TTC549 (cell line): ENCODE results near the gene DUSP8.

ENCODE experiments used
- FAIRE-seq: peaks from 2 replicates; lab custom pipeline; 2012; peaks lifted over from hg19 to GRCh38; lab: Jason Lieb, UNC

Gene DUSP8

DNA sequence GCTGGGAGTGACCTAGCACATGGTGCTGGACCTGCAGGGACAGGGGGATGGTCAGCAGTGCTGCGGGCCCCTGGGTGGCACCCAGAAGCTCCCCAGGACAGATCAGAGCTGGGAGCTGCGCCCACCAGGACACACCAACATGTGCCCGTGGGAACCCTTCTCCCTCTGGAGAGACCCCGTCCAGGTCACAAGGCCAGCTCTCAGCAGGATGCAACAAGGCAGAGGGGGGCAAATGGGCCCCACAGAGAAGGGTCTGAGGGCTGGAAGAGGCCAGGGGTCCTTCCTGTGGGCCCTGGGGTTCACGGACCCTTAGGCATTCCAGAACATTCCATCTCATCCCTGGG lies 6.2 kb downstream of the DUSP8 start:
- FAIRE-seq, result no peak

DNA sequence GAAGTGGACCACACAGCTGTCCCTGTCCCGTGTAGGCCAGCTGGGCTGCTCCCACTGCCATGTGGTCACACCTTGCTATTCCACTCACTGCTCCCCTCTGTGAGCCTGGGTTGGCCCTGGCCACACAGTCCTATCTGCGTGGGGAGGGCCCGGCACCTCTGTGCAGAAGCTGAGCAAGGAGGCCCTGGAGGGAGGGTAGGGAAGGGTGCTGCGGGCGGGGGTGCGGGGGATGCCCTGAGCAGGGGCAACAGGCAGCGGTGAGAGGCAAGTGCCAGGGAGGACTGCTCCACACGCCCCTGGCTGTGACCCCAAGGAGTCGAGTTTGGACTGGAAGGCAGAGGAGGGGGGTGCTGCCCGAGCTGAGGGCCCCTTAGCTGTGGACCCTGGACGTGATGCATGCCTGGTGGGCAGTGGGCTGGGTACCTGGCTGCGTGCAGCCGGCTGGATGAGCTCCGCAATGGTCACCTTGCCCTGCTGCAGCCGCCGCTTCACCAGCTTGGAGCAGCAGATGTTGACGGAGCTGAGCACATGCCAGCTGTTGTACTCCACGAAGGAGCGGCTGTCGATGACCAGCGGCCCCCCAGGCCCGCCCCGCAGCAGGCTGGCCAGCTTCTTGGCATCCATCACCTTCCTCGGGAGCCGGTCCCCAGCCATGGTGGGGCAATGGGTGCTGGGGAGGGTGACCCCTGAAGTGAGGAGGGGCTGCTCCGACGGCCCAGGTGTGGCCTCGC lies 6.7 kb downstream of the DUSP8 start:
- no peak for FAIRE-seq

DNA sequence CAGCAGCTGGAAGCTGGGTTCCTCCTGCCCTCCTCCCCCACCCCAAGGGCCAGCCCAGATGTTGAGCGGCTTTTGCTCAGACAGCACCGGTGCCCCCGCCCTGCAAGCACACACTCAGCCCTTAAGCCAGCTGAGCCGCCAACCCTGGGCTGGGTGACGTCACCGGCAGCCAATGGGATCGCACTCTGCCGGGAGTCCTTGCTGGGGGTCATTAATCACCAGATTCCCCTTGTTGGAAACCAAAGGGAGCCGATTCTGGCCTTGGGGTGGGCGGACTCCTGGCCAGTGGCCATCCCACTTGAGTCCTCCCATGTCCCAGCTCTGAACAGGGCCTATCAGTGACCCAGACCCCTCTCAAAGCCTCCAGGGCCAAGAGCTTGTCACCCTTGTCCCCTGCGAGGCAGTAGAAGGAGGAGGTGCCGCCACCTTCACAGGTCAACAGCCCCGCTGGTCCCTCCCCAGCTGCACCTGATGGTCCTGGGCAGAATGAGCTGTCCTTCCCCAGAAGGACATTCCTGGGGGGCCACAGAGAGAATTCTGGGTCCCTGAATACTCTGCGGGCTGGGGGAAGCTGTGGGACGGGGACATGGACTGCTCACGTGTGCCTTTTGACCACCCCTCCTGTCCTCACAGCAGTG lies 7.4 kb downstream of the DUSP8 start:
- no peak for FAIRE-seq

DNA sequence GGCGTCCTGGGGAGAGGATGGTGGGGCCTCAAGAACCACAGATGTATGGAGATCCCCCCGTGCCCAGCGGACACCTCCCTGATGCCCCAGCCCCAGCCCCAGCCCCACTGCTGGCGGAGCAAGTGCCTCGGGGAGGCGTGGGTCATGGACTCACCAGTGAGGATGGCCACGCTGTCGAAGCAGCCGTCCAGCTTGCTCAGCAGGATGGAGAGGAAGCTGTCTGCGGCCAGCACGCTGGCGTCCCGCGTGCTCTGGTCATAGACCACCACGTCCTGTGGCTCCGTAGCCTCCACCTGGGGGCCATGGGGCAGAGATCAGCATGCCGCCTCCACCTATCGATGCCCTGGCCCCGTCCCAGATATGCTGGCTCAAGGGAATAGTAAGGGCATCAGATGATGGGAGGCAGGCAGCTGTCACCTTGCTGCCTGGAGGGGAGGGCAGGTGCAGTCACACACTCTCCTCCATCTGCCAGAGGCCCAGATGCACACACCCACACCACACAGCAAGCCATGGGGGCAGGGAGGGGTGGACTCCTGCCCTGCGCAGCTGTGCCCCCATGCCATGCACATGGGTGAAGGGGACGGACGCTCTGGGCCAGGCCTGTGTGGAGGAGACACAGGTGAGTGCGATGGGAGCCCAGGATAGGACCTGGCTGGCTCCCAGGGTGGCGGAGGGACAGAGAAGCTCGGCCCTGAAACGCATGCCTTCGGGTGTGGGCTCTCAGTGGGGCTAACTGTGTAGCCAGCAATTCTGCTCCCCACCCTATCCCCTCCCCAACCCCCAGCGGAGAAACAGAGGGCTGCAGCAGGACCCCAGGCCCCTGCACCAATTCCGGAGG lies 8.2 kb downstream of the DUSP8 start:
- no peak for FAIRE-seq

DNA sequence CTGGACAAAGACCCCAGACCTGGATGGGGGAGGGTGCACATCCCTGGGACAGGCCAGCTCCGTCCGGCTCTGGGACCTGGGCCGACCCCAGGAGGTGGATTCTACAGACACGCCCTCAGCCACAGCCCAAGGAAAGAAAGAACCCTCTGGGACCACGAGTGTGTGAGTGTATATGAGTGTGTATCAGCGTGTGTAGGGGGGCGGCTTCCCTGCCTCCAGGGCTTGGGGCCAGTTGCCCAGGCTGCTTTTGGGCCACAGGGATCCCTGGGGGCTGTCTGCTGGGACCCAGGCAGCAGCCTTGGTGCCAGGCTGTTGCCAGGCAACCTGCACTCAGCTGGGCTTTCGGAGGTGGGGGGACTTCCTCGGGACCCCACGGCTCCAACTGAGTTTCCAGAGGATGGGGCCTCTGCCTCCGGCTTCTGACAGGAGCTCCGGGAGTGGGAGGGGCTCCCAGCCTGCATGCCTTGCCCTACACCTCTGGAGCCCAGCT lies 8.9 kb downstream of the DUSP8 start:
- no peak for FAIRE-seq

DNA sequence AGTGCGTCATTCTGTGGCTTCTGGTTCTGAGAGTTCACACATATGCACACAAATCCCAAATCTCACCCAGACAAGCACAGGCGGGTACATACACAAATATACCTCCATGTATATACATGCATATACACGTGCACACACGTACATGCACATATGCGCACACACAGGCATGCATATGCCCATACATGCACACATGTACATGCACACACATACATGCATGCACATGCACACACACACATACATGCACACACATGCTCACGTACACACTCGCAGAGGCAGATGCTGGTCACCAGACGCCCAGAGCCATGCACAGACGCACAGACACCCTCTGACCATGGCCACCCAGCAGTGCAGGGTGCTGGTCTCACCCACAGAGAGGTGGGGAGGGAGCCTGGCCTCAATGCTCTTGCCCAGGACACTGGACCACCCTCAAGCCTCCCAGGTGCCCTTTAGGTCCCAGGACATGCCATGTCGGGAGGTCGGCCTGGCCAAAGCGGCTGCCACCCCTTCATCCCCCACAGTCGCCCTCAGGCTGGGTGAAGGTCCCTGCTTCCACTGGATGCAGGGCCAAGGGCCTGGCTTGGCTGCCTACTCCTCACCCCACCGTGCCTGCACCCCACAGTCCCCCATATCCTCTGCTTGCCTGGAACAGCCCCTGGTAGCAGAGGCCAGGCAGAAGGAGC lies 9.5 kb downstream of the DUSP8 start:
- no peak for FAIRE-seq

DNA sequence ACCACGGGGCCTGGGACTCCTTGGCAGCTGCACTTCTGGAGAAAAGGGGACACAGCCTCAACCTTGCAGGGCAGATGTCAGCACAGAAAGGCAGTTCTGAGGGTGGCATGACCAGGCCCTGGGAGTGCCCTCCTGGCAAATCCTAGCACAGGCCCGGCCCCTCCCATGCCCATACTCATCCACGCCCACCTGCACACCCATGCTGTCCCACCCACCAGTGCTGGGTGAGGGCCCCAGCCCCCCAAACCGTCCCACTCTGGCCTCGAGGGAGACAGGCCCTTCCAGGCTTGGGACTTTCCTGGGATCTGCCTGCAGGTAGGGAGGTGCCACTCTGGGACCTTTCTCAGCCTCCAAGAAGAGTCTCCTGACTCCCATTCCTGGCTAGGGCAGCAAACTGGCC lies 10.1 kb downstream of the DUSP8 start:
- no peak for FAIRE-seq

DNA sequence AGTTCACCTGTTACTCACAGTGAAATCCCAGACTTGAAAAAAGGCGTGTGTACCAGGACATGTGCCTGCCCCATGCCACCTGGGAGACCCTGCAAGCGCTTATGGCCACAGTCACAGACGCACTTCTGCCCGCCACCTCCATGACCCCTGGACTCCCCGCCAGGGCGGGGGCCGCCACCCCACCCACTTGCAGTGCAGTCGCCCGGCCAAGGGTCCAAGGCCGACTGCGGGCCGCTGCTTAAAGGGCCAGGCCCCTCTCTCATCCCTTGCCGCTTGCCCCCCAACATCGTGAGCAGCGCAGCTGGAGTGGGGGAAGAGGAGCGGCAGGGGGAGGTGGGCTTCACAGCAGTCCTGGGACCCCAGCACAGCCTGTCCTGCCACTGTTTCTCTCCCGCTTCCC lies 10.8 kb downstream of the DUSP8 start:
- no peak for FAIRE-seq

DNA sequence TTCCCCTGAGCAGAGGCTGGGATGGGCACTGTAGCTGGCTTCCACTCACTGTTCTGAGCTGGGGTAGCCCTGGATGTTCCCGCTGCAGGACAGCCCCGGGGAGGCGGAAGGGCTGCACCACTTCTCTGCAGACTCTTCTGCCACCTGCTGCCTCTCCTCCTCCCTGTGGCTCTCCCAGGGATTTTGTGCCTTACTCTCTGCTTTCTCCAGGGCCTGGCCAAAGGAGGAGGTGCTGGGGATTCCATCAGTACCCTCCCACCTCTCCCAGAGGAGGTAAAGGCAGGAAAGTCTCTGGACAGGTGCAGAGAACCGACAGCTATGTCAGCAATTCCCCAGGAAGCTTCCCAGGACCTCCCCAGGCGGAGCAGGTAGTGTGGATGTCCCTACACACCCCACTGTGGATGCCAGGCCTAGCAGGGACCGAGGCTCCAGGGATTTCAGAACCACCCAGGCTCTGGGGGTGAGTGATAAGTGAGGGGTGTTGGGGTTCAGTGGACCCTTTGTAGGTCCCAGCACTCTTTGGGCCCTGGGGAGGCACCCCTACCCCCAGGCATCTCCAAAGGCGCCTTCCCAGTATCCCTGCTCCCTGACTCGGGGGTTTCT lies 11.3 kb downstream of the DUSP8 start:
- FAIRE-seq, result no peak

DNA sequence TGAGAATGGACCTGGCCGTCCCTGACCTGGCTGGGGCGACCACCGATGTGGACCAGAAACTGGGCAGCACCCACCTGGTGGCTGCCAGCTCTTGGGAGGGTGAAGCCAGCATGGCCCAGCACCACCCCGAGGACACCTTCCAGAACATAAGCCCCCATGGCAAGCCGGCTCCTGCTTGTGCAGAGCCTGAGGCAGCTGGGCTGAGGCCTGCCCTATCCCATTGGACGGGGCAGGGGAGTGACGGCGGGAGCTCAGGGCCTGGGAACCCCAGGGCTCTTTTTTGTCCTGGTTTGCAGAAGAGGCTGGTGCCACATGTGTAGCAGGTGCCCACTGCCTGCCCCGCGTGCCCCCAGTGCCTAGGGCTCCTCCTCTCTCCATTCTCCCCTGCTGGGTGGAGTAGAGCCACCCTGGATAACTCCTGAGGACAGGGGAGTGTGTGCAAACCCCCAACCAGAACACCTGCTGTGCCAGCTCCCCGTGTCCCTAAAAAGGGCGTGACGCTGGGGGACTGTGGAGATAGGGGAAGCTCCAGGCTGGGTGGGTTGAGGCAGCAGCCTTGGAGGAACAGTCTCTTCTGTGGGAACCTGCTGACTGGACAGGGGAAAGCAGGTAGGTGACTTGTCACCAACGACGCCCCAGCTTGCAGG lies 11.9 kb downstream of the DUSP8 start:
- no peak for FAIRE-seq

DNA sequence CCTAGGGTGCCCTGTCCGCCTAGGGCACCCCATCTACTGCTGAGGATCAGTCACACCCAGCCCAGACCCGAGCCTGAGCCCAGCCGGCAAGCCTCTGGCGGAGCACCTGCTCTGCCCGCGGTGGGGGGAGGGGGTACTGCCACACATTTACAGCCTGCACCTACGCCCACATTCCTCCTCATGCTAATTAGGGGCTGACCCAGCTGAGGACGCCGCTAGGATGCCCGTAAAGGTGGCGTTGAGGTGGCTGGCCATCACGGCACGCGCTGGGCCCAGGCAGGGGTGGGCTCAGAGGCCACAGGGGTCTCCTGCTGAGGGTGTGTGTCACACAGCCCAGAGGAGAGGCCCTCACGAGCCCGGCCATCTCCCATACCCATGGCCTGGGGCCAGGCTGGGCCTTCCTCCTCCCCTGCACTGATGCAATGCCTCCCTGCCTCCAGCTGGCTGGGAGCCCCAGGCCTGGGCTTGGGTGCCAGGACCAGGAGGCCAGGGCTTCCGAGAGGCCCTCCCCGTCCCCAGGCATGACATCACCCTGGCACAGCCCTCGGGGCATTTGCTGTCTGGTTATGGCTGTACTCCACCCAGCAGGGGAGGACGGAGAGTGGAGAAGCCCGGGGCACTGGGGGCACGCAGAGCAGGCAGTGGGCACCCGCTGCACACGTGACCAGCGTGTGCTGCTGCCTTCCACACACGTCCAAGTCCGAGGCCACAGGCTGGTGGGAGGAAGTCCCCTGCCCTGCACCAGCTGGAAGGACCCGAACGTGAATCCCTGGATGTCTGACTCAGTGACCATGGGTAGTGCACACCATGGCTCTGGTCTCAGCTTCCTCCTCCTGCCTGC lies 12.7 kb downstream of the DUSP8 start:
- no peak for FAIRE-seq

DNA sequence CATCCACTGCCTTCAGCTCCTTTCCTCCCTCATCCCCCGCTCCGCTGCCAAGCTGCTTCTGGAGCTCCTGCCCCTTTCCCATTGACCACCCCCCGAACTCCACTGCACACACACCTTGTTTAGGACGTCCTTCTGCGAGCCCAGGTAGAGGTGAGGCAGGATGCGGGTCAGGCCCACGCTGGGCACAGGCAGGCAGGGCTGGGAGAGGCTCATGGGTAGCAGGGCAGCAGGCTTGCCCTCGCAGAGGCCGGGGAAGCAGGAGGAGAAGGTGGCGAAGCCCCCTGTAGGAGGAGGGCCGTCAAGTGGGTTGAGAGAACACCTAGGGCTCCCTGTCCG lies 13.3 kb downstream of the DUSP8 start:
- no peak for FAIRE-seq

DNA sequence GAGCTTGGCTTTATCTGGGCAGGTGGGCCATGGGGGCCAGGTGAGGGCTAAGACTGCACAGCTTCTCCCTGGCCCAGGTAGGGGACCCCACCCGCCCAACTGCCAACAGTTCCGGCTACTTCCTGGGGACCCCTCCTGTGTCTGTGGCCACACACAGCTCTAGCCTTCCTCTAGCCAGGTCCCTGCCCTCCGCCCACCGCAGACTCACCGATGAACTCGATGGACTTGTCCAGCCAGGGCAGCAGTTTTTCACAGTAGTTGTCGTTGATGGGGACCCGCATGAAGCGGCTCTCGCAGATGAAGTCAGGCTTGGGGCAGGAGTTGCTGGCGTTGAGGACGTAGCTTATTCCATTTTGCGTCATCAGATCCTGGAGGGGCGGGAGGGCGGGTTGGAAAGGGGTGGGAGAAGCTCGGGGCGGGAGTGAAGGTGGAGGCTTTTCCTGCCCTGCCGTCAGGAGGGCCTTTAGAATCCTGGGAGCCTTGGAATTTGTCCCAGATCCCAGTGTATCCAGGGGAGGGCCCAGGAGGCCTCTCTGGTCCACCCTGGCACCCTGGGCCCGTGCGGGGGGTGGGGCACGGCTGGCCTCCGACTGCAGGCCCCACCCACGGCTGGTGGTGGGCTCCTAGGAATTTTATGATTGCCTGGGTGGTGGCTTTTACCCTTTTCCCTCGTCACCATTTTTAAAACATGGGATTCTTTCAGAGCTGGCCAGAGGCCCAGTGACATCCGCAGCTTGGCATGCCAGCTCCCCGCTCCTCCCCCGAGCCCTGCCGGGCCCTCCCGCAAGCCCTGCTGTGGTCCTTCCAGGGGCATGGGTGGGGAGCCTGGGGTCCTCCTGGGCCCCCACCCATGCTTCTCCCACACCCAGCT lies 13.9 kb downstream of the DUSP8 start:
- FAIRE-seq, result no peak

DNA sequence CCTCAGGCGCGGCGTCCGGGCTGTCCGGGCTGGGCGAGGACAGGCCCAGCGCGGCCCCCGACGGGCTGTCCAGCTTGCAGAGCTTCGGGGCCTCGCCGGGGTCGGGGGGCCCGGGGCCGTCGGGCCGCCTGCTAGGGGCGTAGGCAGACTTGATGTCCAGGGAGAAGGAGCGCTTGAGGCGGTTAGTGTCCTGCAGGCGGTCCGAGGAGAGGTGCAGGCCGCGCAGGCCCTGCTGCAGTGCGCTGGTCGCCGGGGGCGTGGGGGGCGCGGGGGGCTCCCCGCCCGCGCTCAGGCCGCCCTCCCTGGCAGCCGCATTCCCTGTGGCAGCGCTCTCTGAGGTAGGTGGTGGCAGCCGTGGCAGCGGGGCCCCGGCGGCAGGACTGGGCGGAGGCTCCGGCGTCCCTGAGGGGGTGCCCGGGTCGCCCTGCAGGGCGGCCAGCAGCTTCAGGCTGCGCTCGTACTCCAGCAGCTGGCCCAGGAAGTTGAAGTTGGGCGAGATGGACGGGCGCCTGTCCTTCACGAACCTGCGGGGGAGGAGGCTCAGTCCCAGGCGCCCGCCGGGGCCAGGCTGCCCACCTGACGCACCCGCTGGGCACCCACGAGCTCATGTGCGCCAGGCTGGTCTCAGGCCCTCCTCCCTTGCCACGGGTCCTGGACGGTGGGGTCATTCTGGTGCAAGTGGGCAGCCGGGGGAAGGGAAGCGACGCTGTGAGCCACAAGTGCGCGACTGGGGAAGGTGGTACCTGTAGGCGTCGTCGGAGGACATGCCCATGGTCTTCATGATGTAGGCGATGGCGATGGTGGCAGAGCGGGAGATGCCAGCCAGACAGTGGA lies 14.8 kb downstream of the DUSP8 start:
- FAIRE-seq, result no peak

DNA sequence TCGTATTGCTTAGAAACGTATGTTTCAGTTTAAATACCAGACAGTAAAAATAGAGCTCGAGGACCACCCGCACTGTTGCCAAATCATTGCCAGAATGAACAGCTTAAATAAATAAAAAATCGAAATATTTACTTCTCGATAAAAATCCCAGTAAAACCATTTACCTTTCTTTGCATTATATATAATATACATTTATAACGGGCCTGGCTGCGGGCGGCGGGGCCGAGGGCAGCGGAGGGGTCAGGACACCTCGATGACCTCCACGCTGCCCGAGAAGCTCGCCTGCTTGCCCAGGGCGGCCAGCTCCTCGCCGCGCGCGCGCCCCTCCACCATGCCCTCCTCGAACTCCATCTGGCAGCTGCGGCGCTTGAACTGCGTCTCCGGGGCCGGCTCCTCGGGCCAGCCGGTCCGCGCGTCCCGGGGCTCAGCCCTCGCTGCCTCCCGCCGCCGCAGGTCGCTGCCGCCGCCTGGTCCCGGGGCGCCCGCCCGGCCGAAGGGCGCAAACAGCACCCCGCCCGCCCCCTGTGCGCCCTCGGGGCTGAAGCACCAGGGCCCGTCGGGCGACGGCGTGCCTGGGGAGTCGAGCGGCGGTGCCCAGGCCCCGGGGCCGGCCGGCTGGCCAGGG lies 15.7 kb downstream of the DUSP8 start:
- FAIRE-seq, result no peak

DNA sequence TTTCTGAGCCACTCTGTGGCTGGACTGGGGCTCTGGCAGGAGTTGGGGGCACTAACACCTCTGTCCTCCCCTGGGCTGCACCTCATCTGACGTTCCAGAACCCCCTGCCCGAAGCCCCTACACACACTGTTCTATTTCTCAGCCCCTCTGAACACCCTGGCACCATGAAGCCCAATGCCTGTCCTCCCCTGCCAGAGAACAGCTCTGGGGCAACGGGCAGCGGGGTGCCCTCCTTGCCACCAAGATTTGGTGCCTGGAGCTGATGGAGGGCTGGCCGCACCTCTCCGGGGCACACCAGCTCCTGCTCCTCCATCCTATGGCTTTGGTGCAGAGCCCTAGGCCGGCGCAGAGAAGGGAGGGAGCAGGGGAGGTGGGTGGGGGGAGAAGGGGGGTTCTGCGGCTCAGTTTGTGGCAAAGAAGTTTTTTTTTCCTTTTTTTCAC lies 16.3 kb downstream of the DUSP8 start:
- no peak for FAIRE-seq

DNA sequence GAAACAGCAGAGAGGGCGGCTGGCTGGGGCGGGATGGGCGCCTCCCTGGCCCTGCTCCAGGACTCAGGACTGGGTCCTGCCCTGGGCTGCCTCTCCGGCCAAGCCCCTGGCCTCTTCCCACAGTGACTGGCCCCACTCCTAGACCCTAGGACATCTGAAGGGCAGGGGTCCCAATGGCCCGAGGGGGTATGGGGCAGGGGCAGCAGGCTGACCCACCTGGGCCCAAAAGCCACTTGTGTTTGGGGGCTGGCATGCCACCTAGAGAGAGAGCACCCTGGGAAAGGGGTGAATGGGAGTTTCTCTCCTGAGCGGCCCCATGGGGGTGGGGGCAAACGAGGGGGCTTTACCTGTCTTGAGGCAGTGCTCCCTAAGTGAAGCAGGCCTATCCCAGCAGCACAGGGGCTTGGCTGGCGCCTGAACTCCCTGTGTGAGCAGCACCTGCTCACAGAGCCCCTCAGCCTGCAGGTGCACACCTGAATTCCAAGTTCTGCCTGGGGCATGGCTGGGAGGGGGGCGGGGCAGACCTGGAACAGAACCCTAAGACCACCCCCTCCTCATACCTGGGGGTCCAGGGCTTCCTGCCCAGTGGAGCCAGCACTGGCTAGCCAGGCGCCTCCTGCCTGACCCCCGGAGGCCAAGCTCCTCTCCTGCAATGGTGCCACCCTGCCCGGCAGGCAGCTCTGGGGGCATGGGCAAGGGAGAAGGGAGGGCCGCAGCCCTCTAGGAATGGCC lies 16.9 kb downstream of the DUSP8 start:
- FAIRE-seq, result no peak
